Neural progenitor cell (in vitro differentiated cells): Measurements from ENCODE around the gene MGLL.

Source experiments
- EZH2 ChIP-seq: fragments of 200-600 bp; sonication (generic); IDR thresholded peaks from 2 replicates; pipeline ENCODE4 v1.6.1; 2017; ENCODE audit warnings: antibody characterized with exemption, mild to moderate bottlenecking, moderate library complexity
- TF ChIP-seq, protein P1 (sequence below): fragments of 200-600 bp; sonication (generic); IDR thresholded peaks from 2 replicates; pipeline ENCODE4 v1.5.1; 2017; ENCODE audit warnings: antibody characterized with exemption, mild to moderate bottlenecking

DNA sequence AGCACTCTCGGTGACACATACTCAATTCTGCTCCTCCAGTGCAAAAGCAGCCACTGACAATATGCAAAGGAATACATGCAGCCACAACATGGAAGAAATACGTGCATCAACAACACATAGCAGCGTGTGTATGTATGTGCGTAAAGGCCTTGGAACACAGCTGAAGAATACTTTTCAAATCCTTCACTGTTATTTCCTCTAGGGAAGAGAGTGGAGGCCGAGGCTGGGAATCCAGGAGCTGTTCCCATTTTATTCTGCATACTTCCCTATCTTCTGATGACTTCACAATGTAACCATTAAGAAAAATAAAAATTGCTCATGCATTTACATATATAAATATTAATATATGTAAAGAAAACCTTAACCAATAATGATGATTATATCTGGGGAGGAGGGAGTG lies 36.6 kb upstream of the MGLL start:
- TF ChIP-seq, protein P1, sequence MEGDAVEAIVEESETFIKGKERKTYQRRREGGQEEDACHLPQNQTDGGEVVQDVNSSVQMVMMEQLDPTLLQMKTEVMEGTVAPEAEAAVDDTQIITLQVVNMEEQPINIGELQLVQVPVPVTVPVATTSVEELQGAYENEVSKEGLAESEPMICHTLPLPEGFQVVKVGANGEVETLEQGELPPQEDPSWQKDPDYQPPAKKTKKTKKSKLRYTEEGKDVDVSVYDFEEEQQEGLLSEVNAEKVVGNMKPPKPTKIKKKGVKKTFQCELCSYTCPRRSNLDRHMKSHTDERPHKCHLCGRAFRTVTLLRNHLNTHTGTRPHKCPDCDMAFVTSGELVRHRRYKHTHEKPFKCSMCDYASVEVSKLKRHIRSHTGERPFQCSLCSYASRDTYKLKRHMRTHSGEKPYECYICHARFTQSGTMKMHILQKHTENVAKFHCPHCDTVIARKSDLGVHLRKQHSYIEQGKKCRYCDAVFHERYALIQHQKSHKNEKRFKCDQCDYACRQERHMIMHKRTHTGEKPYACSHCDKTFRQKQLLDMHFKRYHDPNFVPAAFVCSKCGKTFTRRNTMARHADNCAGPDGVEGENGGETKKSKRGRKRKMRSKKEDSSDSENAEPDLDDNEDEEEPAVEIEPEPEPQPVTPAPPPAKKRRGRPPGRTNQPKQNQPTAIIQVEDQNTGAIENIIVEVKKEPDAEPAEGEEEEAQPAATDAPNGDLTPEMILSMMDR: no peak
- TF ChIP-seq EZH2: no peak
